HG03103 (cell line): ENCODE data around the gene SERPINA9.
"Not testable (repeated sequence)": the region's sequence is repeated elsewhere in the genome, so short reads cannot be mapped to it uniquely, and the experiment has no call there.

Experiments used
- ATAC-seq: cut with Tn5 transposase; IDR thresholded peaks from one replicate; pipeline ENCODE4 v1.9.1; 2021; ENCODE audit warnings: low read depth; ENCODE audit not compliant: unreplicated experiment

Gene SERPINA9

GRCh38 chr14:94486883-94487282, 10.9 kb upstream of the SERPINA9 start:
- no peak for ATAC-seq

- ATAC-seq, result no peak
Observed at GRCh38 chr14:94485944-94486841, 10.2 kb upstream of the SERPINA9 start.

GRCh38 chr14:94484481-94484880, 8.5 kb upstream of the SERPINA9 start:
- no peak for ATAC-seq

GRCh38 chr14:94483729-94484275, 7.8 kb upstream of the SERPINA9 start:
- no peak for ATAC-seq

- no peak for ATAC-seq
Observed at GRCh38 chr14:94483071-94483451, 7.1 kb upstream of the SERPINA9 start.

- not testable (repeated sequence) for ATAC-seq
Observed at GRCh38 chr14:94482132-94483070, 6.4 kb upstream of the SERPINA9 start.

GRCh38 chr14:94481468-94482131, 5.6 kb upstream of the SERPINA9 start:
- ATAC-seq, result no peak

GRCh38 chr14:94480809-94481208, 4.8 kb upstream of the SERPINA9 start:
- no peak for ATAC-seq

GRCh38 chr14:94478420-94478819, 2.4 kb upstream of the SERPINA9 start:
- no peak for ATAC-seq

GRCh38 chr14:94474581-94475031, 1.4 kb downstream of the SERPINA9 start:
- no peak for ATAC-seq

GRCh38 chr14:94473666-94474410, 2.2 kb downstream of the SERPINA9 start:
- ATAC-seq, result no peak

GRCh38 chr14:94472842-94473241, 3.2 kb downstream of the SERPINA9 start:
- ATAC-seq, result no peak

- no peak for ATAC-seq
Observed at GRCh38 chr14:94471045-94471444, 5.0 kb downstream of the SERPINA9 start.

- ATAC-seq, result no peak
Observed at GRCh38 chr14:94470311-94470710, 5.7 kb downstream of the SERPINA9 start.

- no peak for ATAC-seq
Observed at GRCh38 chr14:94469261-94469660, 6.7 kb downstream of the SERPINA9 start.

- ATAC-seq, result no peak
Observed at GRCh38 chr14:94467728-94468520, 8.1 kb downstream of the SERPINA9 start.

GRCh38 chr14:94466706-94467370, 9.2 kb downstream of the SERPINA9 start:
- ATAC-seq, result no peak

- ATAC-seq, result no peak
Observed at GRCh38 chr14:94465042-94465441, 11.0 kb downstream of the SERPINA9 start.
